Measurements from ENCODE around the gene FLYWCH1.
A peak's percentile ranks its signal among the peaks of the same experiment; 100 is the strongest.
"Not testable (repeated sequence)": the region's sequence is repeated elsewhere in the genome, so short reads cannot be mapped to it uniquely, and the experiment has no call there.

FLYWCH1 gene

GRCh38 chr16:2900526-2901075 is 11.1 kb upstream of the FLYWCH1 start:
- H3K9ac ChIP-seq (ENCODE audit: low read depth, low read length), result no peak overlapping the region
- no peaks in the 10 kb centered on the region for H3K27me3 ChIP-seq (ENCODE audit: insufficient read depth, low read length)
- H3K36me3 ChIP-seq (ENCODE audit: insufficient read depth, low read length), result no peaks in the 10 kb centered on the region
- WGBS, result 92% methylated on average over 15 of the region's 15 CpGs
- H3K27ac ChIP-seq (ENCODE audit: low read depth, low read length), result no peak overlapping the region
- no peaks in the 10 kb centered on the region for H3K4me1 ChIP-seq (ENCODE audit: insufficient read depth, low read length)
- no peak overlapping the region for H3K4me3 ChIP-seq (ENCODE audit: low read length)
- no peaks in the 10 kb centered on the region for H3K9me3 ChIP-seq (ENCODE audit: insufficient read depth, low read depth, low read length)

DNA sequence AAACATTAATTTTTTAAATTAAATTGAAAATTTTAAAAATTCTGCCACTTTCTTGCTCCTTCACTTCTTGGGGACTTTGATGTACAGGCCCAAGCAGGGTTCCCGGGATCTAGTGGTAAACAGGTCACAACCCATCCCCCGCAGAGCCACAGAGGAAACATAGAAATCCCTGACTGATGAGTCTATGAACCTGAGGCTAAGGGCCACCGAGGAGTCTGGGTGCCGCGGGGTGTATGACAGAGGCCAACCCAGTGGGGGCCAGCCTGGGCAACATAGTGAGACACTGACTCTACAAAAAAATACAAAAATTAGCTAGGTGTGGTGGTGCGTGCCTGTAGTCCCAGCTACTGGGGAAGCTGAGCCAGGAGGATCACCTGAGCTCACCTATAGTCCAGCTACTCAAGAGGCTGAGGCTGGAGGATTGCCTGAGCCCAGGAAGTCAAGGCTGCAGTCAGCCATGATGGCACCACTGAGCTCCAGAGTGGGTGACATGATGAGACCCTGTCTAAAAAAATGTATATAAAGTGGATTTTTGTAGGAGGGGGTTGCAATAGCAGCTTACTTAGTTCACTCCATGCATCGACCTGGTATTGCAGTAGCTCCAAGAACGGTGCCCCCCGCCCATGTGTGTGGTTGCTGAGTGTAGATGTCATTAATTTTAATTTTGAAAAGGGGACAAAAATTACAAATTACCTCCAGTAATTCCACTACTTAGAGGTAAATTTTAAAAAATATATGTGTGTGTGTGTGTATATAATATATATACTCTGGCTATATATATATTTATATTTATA is 9.2 kb upstream of the FLYWCH1 start:
- no peaks in the 10 kb centered on the region; the same call in 1 of the 2 replicates for H3K4me1 ChIP-seq (ENCODE audit: insufficient read depth, low read length)
- H3K9ac ChIP-seq (ENCODE audit: low read depth, low read length), result no peak overlapping the region
- H3K36me3 ChIP-seq (ENCODE audit: insufficient read depth, low read length), result no peaks in the 10 kb centered on the region
- no peaks in the 10 kb centered on the region for H3K27me3 ChIP-seq (ENCODE audit: insufficient read depth, low read length)
- H3K9me3 ChIP-seq (ENCODE audit: insufficient read depth, low read depth, low read length), result no peaks in the 10 kb centered on the region
- WGBS, result 88% methylated on average over 8 of the region's 9 CpGs
- no peak overlapping the region for H3K27ac ChIP-seq (ENCODE audit: low read depth, low read length)
- H3K4me3 ChIP-seq (ENCODE audit: low read length), result no peak overlapping the region

GRCh38 chr16:2904100-2904921 is 7.4 kb upstream of the FLYWCH1 start:
- WGBS, result 4% methylated on average over 62 of the region's 62 CpGs
- H3K9ac ChIP-seq (ENCODE audit: low read depth, low read length), result peak overlapping the region; percentile 86
- H3K27me3 ChIP-seq (ENCODE audit: insufficient read depth, low read length), result no peaks in the 10 kb centered on the region
- no peaks in the 10 kb centered on the region; the same call in 1 of the 2 replicates for H3K4me1 ChIP-seq (ENCODE audit: insufficient read depth, low read length)
- H3K36me3 ChIP-seq (ENCODE audit: insufficient read depth, low read length), result no peaks in the 10 kb centered on the region
- peak overlapping the region; percentile 92 for H3K4me3 ChIP-seq (ENCODE audit: low read length)
- H3K9me3 ChIP-seq (ENCODE audit: insufficient read depth, low read depth, low read length), result no peaks in the 10 kb centered on the region
- H3K27ac ChIP-seq (ENCODE audit: low read depth, low read length), result peak overlapping the region; percentile 84; the same call in 1 of the 2 replicates

- no peaks in the 10 kb centered on the region; the same call in 1 of the 2 replicates for H3K4me1 ChIP-seq (ENCODE audit: insufficient read depth, low read length)
- H3K9me3 ChIP-seq (ENCODE audit: insufficient read depth, low read depth, low read length), result no peaks in the 10 kb centered on the region
- peak overlapping the region; percentile 84; the same call in 1 of the 2 replicates for H3K27ac ChIP-seq (ENCODE audit: low read depth, low read length)
- under 1% methylated on average over 32 of the region's 32 CpGs for WGBS
- peak overlapping the region; percentile 86 for H3K9ac ChIP-seq (ENCODE audit: low read depth, low read length)
- no peaks in the 10 kb centered on the region for H3K36me3 ChIP-seq (ENCODE audit: insufficient read depth, low read length)
- H3K27me3 ChIP-seq (ENCODE audit: insufficient read depth, low read length), result no peaks in the 10 kb centered on the region
- peak overlapping the region; percentile 92 for H3K4me3 ChIP-seq (ENCODE audit: low read length)
Measured at GRCh38 chr16:2904922-2905240, 6.8 kb upstream of the FLYWCH1 start.

GRCh38 chr16:2905241-2905987 is 6.3 kb upstream of the FLYWCH1 start:
- under 1% methylated on average over 51 of the region's 51 CpGs for WGBS
- H3K27me3 ChIP-seq (ENCODE audit: insufficient read depth, low read length), result no peaks in the 10 kb centered on the region; the same call in 1 of the 2 replicates
- H3K4me1 ChIP-seq (ENCODE audit: insufficient read depth, low read length), result no peaks in the 10 kb centered on the region; the same call in 1 of the 2 replicates
- H3K9ac ChIP-seq (ENCODE audit: low read depth, low read length), result peak overlapping the region; percentile 86
- H3K9me3 ChIP-seq (ENCODE audit: insufficient read depth, low read depth, low read length), result no peaks in the 10 kb centered on the region
- peak overlapping the region; percentile 92 for H3K4me3 ChIP-seq (ENCODE audit: low read length)
- no peaks in the 10 kb centered on the region for H3K36me3 ChIP-seq (ENCODE audit: insufficient read depth, low read length)
- H3K27ac ChIP-seq (ENCODE audit: low read depth, low read length), result peak overlapping the region; percentile 84; the same call in 1 of the 2 replicates

GRCh38 chr16:2905988-2906387 is 5.7 kb upstream of the FLYWCH1 start:
- Histone ChIP-seq H3K9me3 (ENCODE audit: insufficient read depth, low read depth, low read length) (no peaks in the 10 kb centered on the region), H3K36me3 (ENCODE audit: insufficient read depth, low read length) (no peaks in the 10 kb centered on the region), H3K4me1 (ENCODE audit: insufficient read depth, low read length) (no peaks in the 10 kb centered on the region; the same call in 1 of the 2 replicates), H3K27me3 (ENCODE audit: insufficient read depth, low read length) (no peaks in the 10 kb centered on the region; the same call in 1 of the 2 replicates), H3K9ac (ENCODE audit: low read depth, low read length) (no peak overlapping the region), H3K27ac (ENCODE audit: low read depth, low read length) (no peak overlapping the region), H3K4me3 (ENCODE audit: low read length) (no peak overlapping the region)
- 35% methylated on average over 11 of the region's 12 CpGs for WGBS

- not testable (repeated sequence) for H3K4me1 ChIP-seq (ENCODE audit: insufficient read depth, low read length); H3K27me3 ChIP-seq (ENCODE audit: insufficient read depth, low read length); H3K36me3 ChIP-seq (ENCODE audit: insufficient read depth, low read length); H3K27ac ChIP-seq (ENCODE audit: low read depth, low read length); H3K9me3 ChIP-seq (ENCODE audit: insufficient read depth, low read depth, low read length); H3K9ac ChIP-seq (ENCODE audit: low read depth, low read length); H3K4me3 ChIP-seq (ENCODE audit: low read length)
- WGBS, result 27% methylated on average over 13 of the region's 17 CpGs
Measured at GRCh38 chr16:2907084-2907753, 4.5 kb upstream of the FLYWCH1 start.

DNA sequence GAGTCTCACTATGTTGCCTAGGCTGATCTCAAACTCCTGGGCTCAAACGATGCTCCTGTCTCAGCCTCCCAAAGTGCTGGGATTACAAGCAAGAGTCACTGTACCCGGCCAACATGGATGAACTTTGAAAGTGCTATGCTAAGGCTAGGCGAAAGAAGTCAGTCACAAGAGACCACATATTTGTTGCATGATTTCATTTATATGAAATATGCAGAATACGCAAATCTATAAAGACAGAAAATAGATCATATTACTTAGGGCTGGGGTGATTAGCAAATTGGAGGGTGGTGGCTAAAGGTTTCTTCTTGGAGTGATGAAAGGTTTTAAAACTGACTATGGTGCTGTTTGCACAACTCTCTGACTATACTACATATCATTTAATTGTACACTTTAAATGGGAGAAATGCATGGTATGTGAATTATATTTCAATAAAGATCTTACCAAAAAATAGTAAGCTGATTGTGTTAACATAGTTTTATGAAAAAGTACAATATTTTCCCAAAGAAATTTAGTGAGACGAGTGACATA is 1.2 kb upstream of the FLYWCH1 start:
- H3K9me3 ChIP-seq (ENCODE audit: insufficient read depth, low read depth, low read length), result no peaks in the 10 kb centered on the region
- peaks cover 3% of the 10 kb centered on the region; the same call in 1 of the 2 replicates for H3K4me1 ChIP-seq (ENCODE audit: insufficient read depth, low read length)
- H3K27me3 ChIP-seq (ENCODE audit: insufficient read depth, low read length), result peaks cover 14% of the 10 kb centered on the region
- 84% methylated on average over 4 of the region's 5 CpGs for WGBS
- no peak overlapping the region for H3K27ac ChIP-seq (ENCODE audit: low read depth, low read length)
- H3K4me3 ChIP-seq (ENCODE audit: low read length), result no peak overlapping the region
- no peak overlapping the region for H3K9ac ChIP-seq (ENCODE audit: low read depth, low read length)
- no peaks in the 10 kb centered on the region for H3K36me3 ChIP-seq (ENCODE audit: insufficient read depth, low read length)

DNA sequence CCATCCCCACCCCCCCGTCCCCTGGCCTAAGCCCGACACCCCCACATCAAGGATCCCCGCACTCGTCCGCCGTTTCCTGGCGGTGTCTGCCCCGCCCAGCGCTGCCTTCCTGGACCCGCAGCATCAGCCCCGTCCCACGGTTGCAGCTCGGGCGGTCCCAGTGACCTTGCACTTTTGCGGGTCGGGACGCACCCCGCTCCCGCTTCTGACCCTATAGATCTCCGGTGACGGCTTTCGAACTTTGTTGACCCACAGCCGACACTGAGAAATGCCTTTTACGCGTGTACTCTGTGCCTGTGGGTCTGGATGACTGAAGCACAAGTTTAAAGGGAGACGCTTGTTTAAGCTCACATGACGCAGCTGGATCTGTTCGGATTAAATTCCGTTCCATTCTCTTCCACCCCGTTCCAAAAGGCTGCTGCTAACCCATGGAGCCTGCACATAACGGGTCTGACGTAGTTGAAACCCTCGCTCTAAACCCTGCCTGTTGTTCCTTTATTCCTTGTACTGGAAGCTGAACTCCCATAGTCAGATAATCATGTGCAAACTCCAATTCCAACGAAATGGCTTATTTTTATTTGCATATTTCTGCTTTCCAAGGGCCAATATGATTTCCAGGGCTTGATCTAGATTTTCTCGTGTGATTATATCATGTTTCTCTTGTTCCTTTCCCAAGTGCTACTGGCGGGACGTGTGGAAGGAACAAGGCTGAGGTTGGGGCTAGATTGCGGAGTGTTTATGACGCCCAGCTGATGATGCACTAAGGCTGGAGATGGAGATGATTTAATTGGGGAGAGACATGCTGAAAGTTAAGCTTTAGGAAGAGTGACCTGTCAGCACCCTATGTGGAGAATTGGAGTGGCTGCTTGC is 834 bp downstream of the FLYWCH1 start:
- H3K4me1 ChIP-seq (ENCODE audit: insufficient read depth, low read length), result peaks cover 3% of the 10 kb centered on the region; the same call in 1 of the 2 replicates
- H3K4me3 ChIP-seq (ENCODE audit: low read length), result peak overlapping the region; percentile 72
- no peaks in the 10 kb centered on the region for H3K9me3 ChIP-seq (ENCODE audit: insufficient read depth, low read depth, low read length)
- H3K27ac ChIP-seq (ENCODE audit: low read depth, low read length), result no peak overlapping the region
- no peaks in the 10 kb centered on the region for H3K36me3 ChIP-seq (ENCODE audit: insufficient read depth, low read length)
- WGBS, result 12% methylated on average over 39 of the region's 39 CpGs
- peak overlapping the region; percentile 68 for H3K9ac ChIP-seq (ENCODE audit: low read depth, low read length)
- peaks cover 14% of the 10 kb centered on the region for H3K27me3 ChIP-seq (ENCODE audit: insufficient read depth, low read length)
